GM23338 (cell line): Measurements from ENCODE around the gene SIRT3. TPM values are rescaled to one million over a fixed set of nuclear protein-coding genes. Genes with fewer than 3 reads are reported as not detected.

Experiments used
- ATAC-seq: fragments of 200-7000 bp; cut with Tn5 transposase; 3 replicates; pipeline ENCODE4 v1.9.1; 2020
- DNase-seq: peaks from one replicate; pipeline ENCODE4 v3.0.0-alpha.2; 2015; ENCODE audit warnings: low spot score
- H2AFZ ChIP-seq: fragments of 200-600 bp; sonication (generic); 2 replicates; pipeline ENCODE4 v1.8.0; 2016; ENCODE audit warnings: antibody characterized with exemption, mild to moderate bottlenecking, moderate library complexity
- H3F3A ChIP-seq: fragments of 200-600 bp; sonication (generic); replicated peaks from 2 replicates; pipeline ENCODE4 v1.8.0; 2017; ENCODE audit warnings: antibody characterized with exemption, mixed run types, low read depth
- H3K27ac ChIP-seq: fragments of 200-600 bp; sonication (generic); 2 replicates; pipeline ENCODE4 v1.6.1; 2016; ENCODE audit warnings: low read depth
- H3K27me3 ChIP-seq: fragments of 200-600 bp; sonication (generic); 2 replicates; pipeline ENCODE4 v1.8.0; 2016; ENCODE audit warnings: mild to moderate bottlenecking, mixed run types, moderate library complexity; ENCODE audit not compliant: insufficient read depth
- H3K36me3 ChIP-seq: fragments of 200-600 bp; sonication (generic); 2 replicates; pipeline ENCODE4 v1.8.0; 2016; ENCODE audit warnings: mild to moderate bottlenecking; ENCODE audit not compliant: insufficient read depth
- H3K4me1 ChIP-seq: fragments of 200-600 bp; sonication (generic); 2 replicates; pipeline ENCODE4 v1.8.0; 2016; ENCODE audit warnings: mild to moderate bottlenecking, moderate library complexity; ENCODE audit not compliant: insufficient read depth
- H3K4me2 ChIP-seq: fragments of 200-600 bp; sonication (generic); 2 replicates; pipeline ENCODE4 v1.7.1; 2017; ENCODE audit warnings: mixed run types
- H3K4me3 ChIP-seq: fragments of 200-600 bp; sonication (generic); 2 replicates; pipeline ENCODE4 v1.6.1; 2016; ENCODE audit warnings: mixed run types
- H3K79me2 ChIP-seq: fragments of 200-600 bp; sonication (generic); replicated peaks from 2 replicates; pipeline ENCODE4 v1.8.0; 2017; ENCODE audit warnings: mild to moderate bottlenecking; ENCODE audit not compliant: insufficient read depth
- H3K9me2 ChIP-seq: fragments of 200-600 bp; sonication (generic); 2 replicates; pipeline ENCODE4 v1.8.0; 2017; ENCODE audit not compliant: insufficient read depth
- H4K20me1 ChIP-seq: fragments of 200-600 bp; sonication (generic); replicated peaks from 2 replicates; pipeline ENCODE4 v1.8.0; 2017; ENCODE audit warnings: mild to moderate bottlenecking; ENCODE audit not compliant: insufficient read depth
- H3K27ac Mint-ChIP-seq: 2 replicates; pipeline ENCODE4 v1.8.0; 2020; ENCODE audit warnings: inconsistent platforms, mild to moderate bottlenecking, moderate library complexity, mixed read lengths
- H3K27me3 Mint-ChIP-seq: 3 replicates; pipeline ENCODE4 v1.8.0; 2022; ENCODE audit warnings: low read depth, mild to moderate bottlenecking, moderate library complexity, mixed read lengths, inconsistent platforms; ENCODE audit not compliant: insufficient read depth, poor library complexity
- H3K36me3 Mint-ChIP-seq: 3 replicates; pipeline ENCODE4 v1.8.0; 2021; ENCODE audit warnings: low read depth, mild to moderate bottlenecking, inconsistent platforms, moderate library complexity, mixed read lengths
- H3K4me1 Mint-ChIP-seq: 3 replicates; pipeline ENCODE4 v1.8.0; 2020; ENCODE audit warnings: mild to moderate bottlenecking, inconsistent platforms, mixed read lengths
- H3K4me3 Mint-ChIP-seq: 3 replicates; pipeline ENCODE4 v1.8.0; 2021; ENCODE audit warnings: moderate library complexity, mild to moderate bottlenecking, inconsistent platforms, mixed read lengths
- H3K9me3 Mint-ChIP-seq: 3 replicates; pipeline ENCODE4 v1.8.0; 2020; ENCODE audit warnings: moderate library complexity, mild to moderate bottlenecking, inconsistent platforms, mixed read lengths
- CREB1 ChIP-seq: fragments of 250-450 bp; sonication (Bioruptor Pico); IDR thresholded peaks from 2 replicates; pipeline ENCODE4 v1.5.0; 2020; ENCODE audit warnings: low read depth, mild to moderate bottlenecking, moderate library complexity
- EZH2 ChIP-seq: fragments of 200-600 bp; sonication (generic); IDR thresholded peaks from one replicate; pipeline ENCODE4 v1.8.0; 2017; ENCODE audit warnings: antibody characterized with exemption, mild to moderate bottlenecking, low read depth; ENCODE audit not compliant: unreplicated experiment
- EZH2phosphoT487 ChIP-seq: fragments of 200-600 bp; sonication (generic); IDR thresholded peaks from one replicate; pipeline ENCODE4 v1.8.1; 2018; ENCODE audit warnings: antibody characterized with exemption; ENCODE audit not compliant: unreplicated experiment
- JUNB ChIP-seq: IDR thresholded peaks from one replicate; pipeline ENCODE4 v1.6.1; 2016; ENCODE audit warnings: antibody characterized with exemption; ENCODE audit not compliant: unreplicated experiment
- NANOG ChIP-seq: IDR thresholded peaks from 2 replicates; pipeline ENCODE4 v1.6.1; 2016; ENCODE audit warnings: antibody characterized with exemption, borderline replicate concordance
- POLR2AphosphoS5 ChIP-seq: IDR thresholded peaks from 2 replicates; pipeline ENCODE4 v1.6.1; 2016; ENCODE audit warnings: antibody characterized with exemption, low read depth
- STAT1 ChIP-seq: IDR thresholded peaks from one replicate; pipeline ENCODE4 v1.6.1; 2016; ENCODE audit warnings: antibody characterized with exemption; ENCODE audit not compliant: unreplicated experiment
- ZNF114 ChIP-seq: fragments of 250-450 bp; sonication (Bioruptor Pico); IDR thresholded peaks from 2 replicates; pipeline ENCODE4 v1.5.0; 2020; ENCODE audit warnings: mild to moderate bottlenecking, moderate library complexity
- ZNF331 ChIP-seq: fragments of 250-450 bp; sonication (Bioruptor Pico); IDR thresholded peaks from 2 replicates; pipeline ENCODE4 v1.5.0; 2020; ENCODE audit warnings: low read depth, mild to moderate bottlenecking, moderate library complexity
- polyA plus RNA-seq: library from polyadenylated mRNA; unstranded; fragments of >200 nt; fragmentation: Nextera tagmentation; extraction: Ambion mirVana; gene quantifications from 2 replicates; pipeline ENCODE4 v1.2.1, GENCODE V29; 2016
- total RNA-seq: library from RNA; depleted of rRNA; stranded (reverse); fragments of >200 nt; shearing (Covaris generic); gene quantifications from 2 replicates; pipeline ENCODE4 v1.2.3, GENCODE V29; 2014
- TF ChIP-seq, protein P1 (sequence below): IDR thresholded peaks from one replicate; pipeline ENCODE4 v1.6.1; 2018; ENCODE audit warnings: antibody characterized with exemption; ENCODE audit not compliant: unreplicated experiment
- TF ChIP-seq, protein P2 (sequence below), 2 experiments: fragments of 200-600 bp in 1 of 2; sonication (generic) in 1 of 2; conservative IDR thresholded peaks; 2 replicates each; pipeline versions ENCODE4 v1.5.1 to v1.6.1; 2016 to 2017; ENCODE audit warnings: antibody characterized with exemption in 2 of 2, low read depth in 2 of 2, mild to moderate bottlenecking in 2 of 2, moderate library complexity in 1 of 2
- TF ChIP-seq, protein P3 (sequence below): fragments of 250-450 bp; sonication (Bioruptor Pico); IDR thresholded peaks from 2 replicates; pipeline ENCODE4 v1.5.0; 2020; ENCODE audit warnings: mild to moderate bottlenecking, moderate library complexity
- TF ChIP-seq, protein P4 (sequence below): IDR thresholded peaks from 2 replicates; pipeline ENCODE4 v1.6.1; 2016; ENCODE audit warnings: antibody characterized with exemption

The SIRT3 gene
- total and polyA plus RNA-seq, 2 experiments from 2014 or later, result 7.0 to 11.4 TPM

- peaks cover 12% of the 10 kb centered on the region; the same call in 1 of the 2 replicates for H3K4me1 ChIP-seq
- Mint-ChIP-seq H3K4me3 (peak overlapping the region; percentile 99), H3K36me3 (peaks cover 37% of the 10 kb centered on the region), H3K27ac (no peak overlapping the region), H3K27me3 (peaks cover 14% of the 10 kb centered on the region), H3K9me3 (no peaks in the 10 kb centered on the region), H3K4me1 (peaks cover 8% of the 10 kb centered on the region; the same call in 2 of the 3 replicates)
- peak overlapping the region; percentile 100 for H3K4me2 ChIP-seq
- H2AFZ ChIP-seq, result no peak overlapping the region
- H4K20me1 ChIP-seq, result peaks cover 4% of the 10 kb centered on the region
- peaks cover 9% of the 10 kb centered on the region for H3F3A ChIP-seq
- ATAC-seq, result no peak
- H3K79me2 ChIP-seq, result peaks cover 27% of the 10 kb centered on the region
- peak overlapping the region; percentile 96 for H3K4me3 ChIP-seq
- no peak for TF ChIP-seq ZNF331 (CRISPR knock-in tag)
- TF ChIP-seq EZH2phosphoT487, result no peak
- TF ChIP-seq, protein P1, sequence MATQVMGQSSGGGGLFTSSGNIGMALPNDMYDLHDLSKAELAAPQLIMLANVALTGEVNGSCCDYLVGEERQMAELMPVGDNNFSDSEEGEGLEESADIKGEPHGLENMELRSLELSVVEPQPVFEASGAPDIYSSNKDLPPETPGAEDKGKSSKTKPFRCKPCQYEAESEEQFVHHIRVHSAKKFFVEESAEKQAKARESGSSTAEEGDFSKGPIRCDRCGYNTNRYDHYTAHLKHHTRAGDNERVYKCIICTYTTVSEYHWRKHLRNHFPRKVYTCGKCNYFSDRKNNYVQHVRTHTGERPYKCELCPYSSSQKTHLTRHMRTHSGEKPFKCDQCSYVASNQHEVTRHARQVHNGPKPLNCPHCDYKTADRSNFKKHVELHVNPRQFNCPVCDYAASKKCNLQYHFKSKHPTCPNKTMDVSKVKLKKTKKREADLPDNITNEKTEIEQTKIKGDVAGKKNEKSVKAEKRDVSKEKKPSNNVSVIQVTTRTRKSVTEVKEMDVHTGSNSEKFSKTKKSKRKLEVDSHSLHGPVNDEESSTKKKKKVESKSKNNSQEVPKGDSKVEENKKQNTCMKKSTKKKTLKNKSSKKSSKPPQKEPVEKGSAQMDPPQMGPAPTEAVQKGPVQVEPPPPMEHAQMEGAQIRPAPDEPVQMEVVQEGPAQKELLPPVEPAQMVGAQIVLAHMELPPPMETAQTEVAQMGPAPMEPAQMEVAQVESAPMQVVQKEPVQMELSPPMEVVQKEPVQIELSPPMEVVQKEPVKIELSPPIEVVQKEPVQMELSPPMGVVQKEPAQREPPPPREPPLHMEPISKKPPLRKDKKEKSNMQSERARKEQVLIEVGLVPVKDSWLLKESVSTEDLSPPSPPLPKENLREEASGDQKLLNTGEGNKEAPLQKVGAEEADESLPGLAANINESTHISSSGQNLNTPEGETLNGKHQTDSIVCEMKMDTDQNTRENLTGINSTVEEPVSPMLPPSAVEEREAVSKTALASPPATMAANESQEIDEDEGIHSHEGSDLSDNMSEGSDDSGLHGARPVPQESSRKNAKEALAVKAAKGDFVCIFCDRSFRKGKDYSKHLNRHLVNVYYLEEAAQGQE, result no peak
- no peak for TF ChIP-seq POLR2AphosphoS5
- no peak for TF ChIP-seq CREB1 (CRISPR knock-in tag)
- TF ChIP-seq EZH2, result no peak
- TF ChIP-seq NANOG, result no peak
- no peak for TF ChIP-seq JUNB
- TF ChIP-seq, protein P2, sequence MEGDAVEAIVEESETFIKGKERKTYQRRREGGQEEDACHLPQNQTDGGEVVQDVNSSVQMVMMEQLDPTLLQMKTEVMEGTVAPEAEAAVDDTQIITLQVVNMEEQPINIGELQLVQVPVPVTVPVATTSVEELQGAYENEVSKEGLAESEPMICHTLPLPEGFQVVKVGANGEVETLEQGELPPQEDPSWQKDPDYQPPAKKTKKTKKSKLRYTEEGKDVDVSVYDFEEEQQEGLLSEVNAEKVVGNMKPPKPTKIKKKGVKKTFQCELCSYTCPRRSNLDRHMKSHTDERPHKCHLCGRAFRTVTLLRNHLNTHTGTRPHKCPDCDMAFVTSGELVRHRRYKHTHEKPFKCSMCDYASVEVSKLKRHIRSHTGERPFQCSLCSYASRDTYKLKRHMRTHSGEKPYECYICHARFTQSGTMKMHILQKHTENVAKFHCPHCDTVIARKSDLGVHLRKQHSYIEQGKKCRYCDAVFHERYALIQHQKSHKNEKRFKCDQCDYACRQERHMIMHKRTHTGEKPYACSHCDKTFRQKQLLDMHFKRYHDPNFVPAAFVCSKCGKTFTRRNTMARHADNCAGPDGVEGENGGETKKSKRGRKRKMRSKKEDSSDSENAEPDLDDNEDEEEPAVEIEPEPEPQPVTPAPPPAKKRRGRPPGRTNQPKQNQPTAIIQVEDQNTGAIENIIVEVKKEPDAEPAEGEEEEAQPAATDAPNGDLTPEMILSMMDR (conservative IDR thresholded peaks at IDR 0.05; ENCODE audit: low read depth in 2 of 2), result no peak
- TF ChIP-seq, protein P3, sequence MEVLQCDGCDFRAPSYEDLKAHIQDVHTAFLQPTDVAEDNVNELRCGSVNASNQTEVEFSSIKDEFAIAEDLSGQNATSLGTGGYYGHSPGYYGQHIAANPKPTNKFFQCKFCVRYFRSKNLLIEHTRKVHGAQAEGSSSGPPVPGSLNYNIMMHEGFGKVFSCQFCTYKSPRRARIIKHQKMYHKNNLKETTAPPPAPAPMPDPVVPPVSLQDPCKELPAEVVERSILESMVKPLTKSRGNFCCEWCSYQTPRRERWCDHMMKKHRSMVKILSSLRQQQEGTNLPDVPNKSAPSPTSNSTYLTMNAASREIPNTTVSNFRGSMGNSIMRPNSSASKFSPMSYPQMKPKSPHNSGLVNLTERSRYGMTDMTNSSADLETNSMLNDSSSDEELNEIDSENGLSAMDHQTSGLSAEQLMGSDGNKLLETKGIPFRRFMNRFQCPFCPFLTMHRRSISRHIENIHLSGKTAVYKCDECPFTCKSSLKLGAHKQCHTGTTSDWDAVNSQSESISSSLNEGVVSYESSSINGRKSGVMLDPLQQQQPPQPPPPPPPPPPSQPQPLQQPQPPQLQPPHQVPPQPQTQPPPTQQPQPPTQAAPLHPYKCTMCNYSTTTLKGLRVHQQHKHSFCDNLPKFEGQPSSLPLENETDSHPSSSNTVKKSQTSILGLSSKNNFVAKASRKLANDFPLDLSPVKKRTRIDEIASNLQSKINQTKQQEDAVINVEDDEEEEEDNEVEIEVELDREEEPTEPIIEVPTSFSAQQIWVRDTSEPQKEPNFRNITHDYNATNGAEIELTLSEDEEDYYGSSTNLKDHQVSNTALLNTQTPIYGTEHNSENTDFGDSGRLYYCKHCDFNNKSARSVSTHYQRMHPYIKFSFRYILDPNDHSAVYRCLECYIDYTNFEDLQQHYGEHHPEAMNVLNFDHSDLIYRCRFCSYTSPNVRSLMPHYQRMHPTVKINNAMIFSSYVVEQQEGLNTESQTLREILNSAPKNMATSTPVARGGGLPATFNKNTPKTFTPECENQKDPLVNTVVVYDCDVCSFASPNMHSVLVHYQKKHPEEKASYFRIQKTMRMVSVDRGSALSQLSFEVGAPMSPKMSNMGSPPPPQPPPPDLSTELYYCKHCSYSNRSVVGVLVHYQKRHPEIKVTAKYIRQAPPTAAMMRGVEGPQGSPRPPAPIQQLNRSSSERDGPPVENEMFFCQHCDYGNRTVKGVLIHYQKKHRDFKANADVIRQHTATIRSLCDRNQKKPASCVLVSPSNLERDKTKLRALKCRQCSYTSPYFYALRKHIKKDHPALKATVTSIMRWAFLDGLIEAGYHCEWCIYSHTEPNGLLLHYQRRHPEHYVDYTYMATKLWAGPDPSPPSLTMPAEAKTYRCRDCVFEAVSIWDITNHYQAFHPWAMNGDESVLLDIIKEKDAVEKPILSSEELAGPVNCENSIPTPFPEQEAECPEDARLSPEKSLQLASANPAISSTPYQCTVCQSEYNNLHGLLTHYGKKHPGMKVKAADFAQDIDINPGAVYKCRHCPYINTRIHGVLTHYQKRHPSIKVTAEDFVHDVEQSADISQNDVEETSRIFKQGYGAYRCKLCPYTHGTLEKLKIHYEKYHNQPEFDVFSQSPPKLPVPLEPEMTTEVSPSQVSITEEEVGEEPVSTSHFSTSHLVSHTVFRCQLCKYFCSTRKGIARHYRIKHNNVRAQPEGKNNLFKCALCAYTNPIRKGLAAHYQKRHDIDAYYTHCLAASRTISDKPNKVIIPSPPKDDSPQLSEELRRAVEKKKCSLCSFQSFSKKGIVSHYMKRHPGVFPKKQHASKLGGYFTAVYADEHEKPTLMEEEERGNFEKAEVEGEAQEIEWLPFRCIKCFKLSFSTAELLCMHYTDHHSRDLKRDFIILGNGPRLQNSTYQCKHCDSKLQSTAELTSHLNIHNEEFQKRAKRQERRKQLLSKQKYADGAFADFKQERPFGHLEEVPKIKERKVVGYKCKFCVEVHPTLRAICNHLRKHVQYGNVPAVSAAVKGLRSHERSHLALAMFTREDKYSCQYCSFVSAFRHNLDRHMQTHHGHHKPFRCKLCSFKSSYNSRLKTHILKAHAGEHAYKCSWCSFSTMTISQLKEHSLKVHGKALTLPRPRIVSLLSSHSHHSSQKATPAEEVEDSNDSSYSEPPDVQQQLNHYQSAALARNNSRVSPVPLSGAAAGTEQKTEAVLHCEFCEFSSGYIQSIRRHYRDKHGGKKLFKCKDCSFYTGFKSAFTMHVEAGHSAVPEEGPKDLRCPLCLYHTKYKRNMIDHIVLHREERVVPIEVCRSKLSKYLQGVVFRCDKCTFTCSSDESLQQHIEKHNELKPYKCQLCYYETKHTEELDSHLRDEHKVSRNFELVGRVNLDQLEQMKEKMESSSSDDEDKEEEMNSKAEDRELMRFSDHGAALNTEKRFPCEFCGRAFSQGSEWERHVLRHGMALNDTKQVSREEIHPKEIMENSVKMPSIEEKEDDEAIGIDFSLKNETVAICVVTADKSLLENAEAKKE (CRISPR knock-in tag), result no peak
- TF ChIP-seq, protein P4, sequence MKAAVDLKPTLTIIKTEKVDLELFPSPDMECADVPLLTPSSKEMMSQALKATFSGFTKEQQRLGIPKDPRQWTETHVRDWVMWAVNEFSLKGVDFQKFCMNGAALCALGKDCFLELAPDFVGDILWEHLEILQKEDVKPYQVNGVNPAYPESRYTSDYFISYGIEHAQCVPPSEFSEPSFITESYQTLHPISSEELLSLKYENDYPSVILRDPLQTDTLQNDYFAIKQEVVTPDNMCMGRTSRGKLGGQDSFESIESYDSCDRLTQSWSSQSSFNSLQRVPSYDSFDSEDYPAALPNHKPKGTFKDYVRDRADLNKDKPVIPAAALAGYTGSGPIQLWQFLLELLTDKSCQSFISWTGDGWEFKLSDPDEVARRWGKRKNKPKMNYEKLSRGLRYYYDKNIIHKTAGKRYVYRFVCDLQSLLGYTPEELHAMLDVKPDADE, result no peak
- no peak for TF ChIP-seq STAT1
- TF ChIP-seq ZNF114 (CRISPR knock-in tag), result no peak
- H3K27me3 ChIP-seq, result no peaks in the 10 kb centered on the region
- no peaks in the 10 kb centered on the region for H3K9me2 ChIP-seq
- no peak for DNase-seq
- no peaks in the 10 kb centered on the region for H3K36me3 ChIP-seq
- no peak overlapping the region for H3K27ac ChIP-seq
These were observed 30.1 kb downstream of the SIRT3 start for GRCh38 chr11:206002-206384.
